ENCODE measurements around the gene TBC1D14.
"Not testable (repeated sequence)": the region's sequence is repeated elsewhere in the genome, so short reads cannot be mapped to it uniquely, and the experiment has no call there.

TBC1D14 gene

GRCh38 chr4:6891436-6892170 lies 18.0 kb upstream of the TBC1D14 start:
- no peak for DNase-seq

- DNase-seq: peak; percentile 67
Measured at GRCh38 chr4:6892190-6892908, 17.3 kb upstream of the TBC1D14 start.

GRCh38 chr4:6892909-6893202 lies 16.8 kb upstream of the TBC1D14 start:
- DNase-seq: no peak

GRCh38 chr4:6893449-6894085 lies 16.1 kb upstream of the TBC1D14 start:
- DNase-seq: no peak

GRCh38 chr4:6894086-6894478 lies 15.5 kb upstream of the TBC1D14 start:
- no peak for DNase-seq

GRCh38 chr4:6894528-6895498 lies 14.8 kb upstream of the TBC1D14 start:
- no peak for DNase-seq

- DNase-seq: no peak
Measured at GRCh38 chr4:6896035-6896434, 13.6 kb upstream of the TBC1D14 start.

GRCh38 chr4:6898763-6899162 lies 10.9 kb upstream of the TBC1D14 start:
- no peak for DNase-seq

GRCh38 chr4:6900181-6900812 lies 9.3 kb upstream of the TBC1D14 start:
- DNase-seq: no peak

GRCh38 chr4:6900956-6901355 lies 8.7 kb upstream of the TBC1D14 start:
- no peak for DNase-seq

- DNase-seq: no peak
Measured at GRCh38 chr4:6901669-6902317, 7.8 kb upstream of the TBC1D14 start.

GRCh38 chr4:6902318-6903042 lies 7.1 kb upstream of the TBC1D14 start:
- DNase-seq: no peak

GRCh38 chr4:6905516-6906445 lies 3.8 kb upstream of the TBC1D14 start:
- no peak for DNase-seq

GRCh38 chr4:6906486-6906885 lies 3.1 kb upstream of the TBC1D14 start:
- DNase-seq: not testable (repeated sequence)

GRCh38 chr4:6907658-6908191 lies 1.9 kb upstream of the TBC1D14 start:
- DNase-seq: no peak

- no peak for DNase-seq
Measured at GRCh38 chr4:6908432-6909112, 1.1 kb upstream of the TBC1D14 start.

- DNase-seq: no peak
Measured at GRCh38 chr4:6909970-6910339, 329 bp downstream of the TBC1D14 start.

GRCh38 chr4:6910340-6910959 lies 824 bp downstream of the TBC1D14 start:
- DNase-seq: no peak
